ENCODE measurements around the gene NECAB3.

The NECAB3 gene

DNA sequence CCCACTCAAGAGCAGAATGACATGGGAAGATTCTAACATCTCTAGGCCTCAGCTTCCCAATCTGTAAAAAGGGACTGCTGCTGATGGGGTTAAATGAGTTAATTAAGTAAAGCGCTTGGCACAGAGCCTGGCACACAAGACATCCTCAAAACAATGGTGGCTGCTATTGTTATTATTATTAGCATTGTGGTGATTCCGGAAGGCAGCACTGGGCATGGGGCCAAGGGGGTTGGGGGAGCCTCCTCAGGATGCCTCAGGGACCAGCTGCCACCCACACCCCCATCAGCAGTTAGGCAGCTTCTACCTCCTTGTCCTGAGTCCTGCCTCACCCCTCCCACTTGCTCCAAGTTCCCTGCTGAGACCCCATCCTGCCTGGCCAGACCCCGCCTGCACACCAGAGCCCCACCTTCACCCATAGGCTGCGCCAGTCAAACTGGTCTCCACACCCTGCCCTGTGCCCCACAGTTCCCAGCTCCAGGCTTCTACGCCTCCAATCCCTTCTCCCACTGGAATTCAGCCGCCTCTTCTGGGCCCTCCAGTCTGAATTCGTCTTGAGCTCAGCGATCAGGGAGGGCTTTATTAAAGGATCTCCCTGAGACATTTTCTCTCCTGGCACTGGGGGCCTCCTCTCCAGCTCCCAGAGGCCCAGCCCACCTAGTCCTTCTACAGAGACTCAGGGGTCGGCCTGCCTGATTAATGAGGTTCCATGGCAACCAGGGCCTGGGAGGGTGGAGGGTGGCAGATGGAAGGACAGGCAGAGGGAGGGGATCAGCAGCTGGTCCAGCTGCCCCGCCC is 10.5 kb upstream of the NECAB3 start:
- no peaks in the 10 kb centered on the region for H3K36me3 ChIP-seq (ENCODE audit: control insufficient read depth, insufficient read depth, low read length, severe bottlenecking)
- H3K27me3 ChIP-seq (replicated peaks; ENCODE audit: control insufficient read depth, insufficient read depth, low read length): no peaks in the 10 kb centered on the region
- no peaks in the 10 kb centered on the region for H3K9me3 ChIP-seq (ENCODE audit: control insufficient read depth, low read length)
- peaks cover 52% of the 10 kb centered on the region for H3K4me1 ChIP-seq (ENCODE audit: control insufficient read depth, insufficient read depth, low read length)
- no peak for DNase-seq (ENCODE audit: low read depth)
- peak overlapping the region; percentile 78 for H3K4me3 ChIP-seq (ENCODE audit: low read length)
- peak overlapping the region; percentile 76 for H3K9ac ChIP-seq (ENCODE audit: low read length)

DNA sequence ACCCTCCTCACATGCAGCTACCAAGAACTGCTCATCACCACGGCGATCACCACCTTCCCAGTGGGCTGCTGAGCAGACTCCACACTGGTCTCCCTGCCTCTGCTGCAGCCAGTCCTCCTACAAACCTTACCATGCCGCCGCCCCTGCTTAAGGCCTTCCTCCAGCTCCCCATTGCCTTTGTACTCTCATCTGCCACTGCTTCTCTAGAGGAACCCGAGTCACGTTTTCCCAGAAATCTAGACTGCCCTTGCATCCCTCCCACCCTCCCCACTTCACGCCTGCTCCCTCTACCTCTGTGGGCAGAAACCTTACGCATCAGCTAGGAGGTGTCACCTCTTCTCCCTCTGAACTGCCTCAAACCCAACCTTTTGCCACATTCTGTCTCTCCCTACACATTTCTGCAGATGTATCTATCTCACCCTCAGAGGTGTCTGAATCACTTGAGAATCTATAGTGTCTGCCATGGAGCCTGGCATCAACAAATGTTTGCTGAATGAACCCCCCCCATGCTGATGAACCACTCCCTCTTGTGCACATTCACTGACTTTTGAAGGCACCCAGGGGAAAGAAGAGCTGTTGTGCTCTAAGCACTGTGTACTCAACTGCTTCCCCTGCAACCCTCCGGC is 7.6 kb upstream of the NECAB3 start:
- DNase-seq (ENCODE audit: low read depth): no peak
- Histone ChIP-seq H3K9me3 (ENCODE audit: control insufficient read depth, low read length) (no peaks in the 10 kb centered on the region), H3K9ac (ENCODE audit: low read length) (no peak overlapping the region), H3K27me3 (replicated peaks; ENCODE audit: control insufficient read depth, insufficient read depth, low read length) (no peaks in the 10 kb centered on the region), H3K36me3 (ENCODE audit: control insufficient read depth, insufficient read depth, low read length, severe bottlenecking) (no peaks in the 10 kb centered on the region), H3K4me3 (ENCODE audit: low read length) (no peak overlapping the region), H3K4me1 (ENCODE audit: control insufficient read depth, insufficient read depth, low read length) (peaks cover 48% of the 10 kb centered on the region)

DNA sequence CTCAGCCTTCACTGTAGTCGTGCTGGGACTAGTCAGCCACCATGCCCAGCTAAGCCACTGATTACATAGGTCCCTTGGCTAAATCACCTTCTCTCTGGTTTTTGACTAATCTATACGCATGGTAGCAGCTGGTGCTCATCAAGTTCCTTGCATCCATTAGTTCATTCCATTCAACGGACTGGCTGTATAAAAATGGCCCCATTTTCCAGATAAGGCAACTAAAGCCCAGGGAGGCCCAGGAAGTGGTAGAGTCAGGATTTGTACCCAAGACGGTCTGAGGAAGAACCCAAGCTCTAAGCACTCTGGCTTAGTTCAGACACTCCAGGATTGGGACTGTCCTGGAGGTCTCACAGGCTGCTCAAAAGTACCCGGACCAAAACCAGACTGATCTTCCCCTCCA is 7.1 kb upstream of the NECAB3 start:
- Histone ChIP-seq H3K27me3 (replicated peaks; ENCODE audit: control insufficient read depth, insufficient read depth, low read length) (no peaks in the 10 kb centered on the region), H3K4me3 (ENCODE audit: low read length) (no peak overlapping the region), H3K36me3 (ENCODE audit: control insufficient read depth, insufficient read depth, low read length, severe bottlenecking) (no peaks in the 10 kb centered on the region), H3K9me3 (ENCODE audit: control insufficient read depth, low read length) (no peaks in the 10 kb centered on the region), H3K4me1 (ENCODE audit: control insufficient read depth, insufficient read depth, low read length) (peaks cover 49% of the 10 kb centered on the region), H3K9ac (ENCODE audit: low read length) (no peak overlapping the region)
- no peak for DNase-seq (ENCODE audit: low read depth)

DNA sequence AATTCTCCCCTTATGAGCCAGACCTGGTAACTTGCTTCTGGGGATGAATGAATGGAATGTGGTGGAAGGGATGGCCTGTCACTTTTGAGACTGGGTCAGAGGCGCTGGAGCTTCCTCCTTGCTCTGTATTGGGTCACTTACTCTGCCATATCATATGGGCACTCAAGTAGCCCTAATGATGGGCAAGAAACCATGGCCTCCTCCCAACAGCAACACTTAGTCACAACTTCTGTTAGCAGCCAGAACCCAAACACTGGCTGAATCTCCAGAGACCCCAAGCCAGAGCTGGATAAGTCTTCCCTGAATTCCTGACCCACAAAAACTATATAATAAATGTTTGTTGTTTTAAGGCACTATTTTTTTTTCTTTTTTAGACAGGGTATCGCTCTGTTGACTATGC is 6.5 kb upstream of the NECAB3 start:
- no peak overlapping the region for H3K4me3 ChIP-seq (ENCODE audit: low read length)
- no peaks in the 10 kb centered on the region for H3K36me3 ChIP-seq (ENCODE audit: control insufficient read depth, insufficient read depth, low read length, severe bottlenecking)
- H3K9me3 ChIP-seq (ENCODE audit: control insufficient read depth, low read length): no peaks in the 10 kb centered on the region
- no peak for DNase-seq (ENCODE audit: low read depth)
- no peak overlapping the region for H3K9ac ChIP-seq (ENCODE audit: low read length)
- H3K27me3 ChIP-seq (replicated peaks; ENCODE audit: control insufficient read depth, insufficient read depth, low read length): no peaks in the 10 kb centered on the region
- H3K4me1 ChIP-seq (ENCODE audit: control insufficient read depth, insufficient read depth, low read length): peaks cover 55% of the 10 kb centered on the region

DNA sequence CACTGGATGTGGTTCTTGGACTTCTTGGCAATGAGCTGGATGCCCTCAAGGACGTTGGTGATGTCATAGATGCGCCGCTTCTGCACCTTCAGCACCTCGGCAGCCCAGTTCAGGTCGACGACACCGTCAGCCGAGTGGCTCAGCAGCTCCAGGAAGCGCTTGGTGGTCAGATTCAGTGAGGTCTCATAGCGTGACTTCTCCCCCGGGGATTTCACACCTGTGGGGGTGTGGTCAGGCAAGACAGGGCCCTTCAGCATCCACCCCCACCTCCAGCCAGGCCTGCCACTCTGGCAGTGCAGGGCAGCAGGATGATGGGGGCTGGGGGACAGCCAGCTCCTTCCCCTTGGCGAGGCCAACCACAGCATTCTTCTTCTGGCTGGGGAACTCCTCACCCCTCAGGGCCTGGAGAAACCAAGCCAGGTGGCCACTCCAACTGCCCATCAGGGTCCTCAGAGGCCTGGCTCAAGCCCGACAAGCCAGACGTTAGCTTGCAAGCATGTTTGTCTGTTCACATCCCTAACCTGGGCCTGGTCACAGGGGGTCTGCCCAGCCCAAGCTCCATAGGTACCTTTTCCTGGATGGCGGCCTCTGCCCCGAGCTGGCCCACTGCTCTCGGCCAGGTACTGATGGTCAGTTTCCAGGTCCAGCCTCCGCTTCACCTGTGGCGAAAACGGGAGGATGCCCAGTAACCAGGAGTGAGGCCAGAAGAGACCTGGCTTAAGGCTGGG is 5.7 kb upstream of the NECAB3 start:
- Histone ChIP-seq H3K9me3 (ENCODE audit: control insufficient read depth, low read length) (no peaks in the 10 kb centered on the region), H3K4me3 (ENCODE audit: low read length) (no peak overlapping the region), H3K9ac (ENCODE audit: low read length) (no peak overlapping the region), H3K4me1 (ENCODE audit: control insufficient read depth, insufficient read depth, low read length) (peaks cover 55% of the 10 kb centered on the region), H3K36me3 (ENCODE audit: control insufficient read depth, insufficient read depth, low read length, severe bottlenecking) (no peaks in the 10 kb centered on the region), H3K27me3 (replicated peaks; ENCODE audit: control insufficient read depth, insufficient read depth, low read length) (no peaks in the 10 kb centered on the region)
- DNase-seq (ENCODE audit: low read depth): no peak

DNA sequence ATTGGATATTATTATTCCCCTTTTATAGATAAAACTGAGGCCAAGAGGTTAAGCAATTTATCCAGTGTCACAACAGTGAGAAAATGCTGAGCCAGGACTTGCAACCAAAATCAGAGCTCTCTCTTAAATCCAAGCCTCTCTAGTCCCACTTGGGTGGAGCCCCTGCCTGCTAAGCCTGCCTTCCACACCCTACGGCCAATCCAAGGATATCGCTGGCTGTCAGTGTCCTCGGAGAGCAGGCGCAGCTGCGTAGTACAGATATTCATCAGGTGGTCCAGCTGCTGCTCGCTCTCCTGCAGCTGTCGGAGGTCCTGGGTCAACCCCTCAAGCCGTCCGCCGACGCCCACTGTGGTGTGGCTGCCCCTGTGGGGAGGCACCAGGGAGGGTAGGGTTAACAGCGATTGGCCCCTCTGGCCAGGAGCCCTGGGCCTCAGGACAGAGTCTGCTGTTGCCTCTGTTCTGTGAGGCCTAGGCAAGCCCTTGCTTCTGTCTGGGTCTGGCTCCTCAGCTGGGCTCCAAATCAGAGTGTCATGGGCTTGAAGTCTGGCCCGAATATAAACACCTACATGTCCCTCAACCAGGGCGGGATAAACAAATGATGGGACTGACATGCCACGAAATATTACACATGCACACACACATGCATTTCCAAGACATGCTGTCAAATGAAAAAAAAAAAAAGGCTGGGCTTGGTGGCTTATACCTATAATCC is 3.9 kb upstream of the NECAB3 start:
- Histone ChIP-seq H3K9ac (ENCODE audit: low read length) (peak overlapping the region; percentile 61), H3K4me3 (ENCODE audit: low read length) (peak overlapping the region; percentile 32), H3K36me3 (ENCODE audit: control insufficient read depth, insufficient read depth, low read length, severe bottlenecking) (no peaks in the 10 kb centered on the region), H3K27me3 (replicated peaks; ENCODE audit: control insufficient read depth, insufficient read depth, low read length) (no peaks in the 10 kb centered on the region), H3K9me3 (ENCODE audit: control insufficient read depth, low read length) (no peaks in the 10 kb centered on the region), H3K4me1 (ENCODE audit: control insufficient read depth, insufficient read depth, low read length) (peaks cover 59% of the 10 kb centered on the region)
- no peak for DNase-seq (ENCODE audit: low read depth)

DNA sequence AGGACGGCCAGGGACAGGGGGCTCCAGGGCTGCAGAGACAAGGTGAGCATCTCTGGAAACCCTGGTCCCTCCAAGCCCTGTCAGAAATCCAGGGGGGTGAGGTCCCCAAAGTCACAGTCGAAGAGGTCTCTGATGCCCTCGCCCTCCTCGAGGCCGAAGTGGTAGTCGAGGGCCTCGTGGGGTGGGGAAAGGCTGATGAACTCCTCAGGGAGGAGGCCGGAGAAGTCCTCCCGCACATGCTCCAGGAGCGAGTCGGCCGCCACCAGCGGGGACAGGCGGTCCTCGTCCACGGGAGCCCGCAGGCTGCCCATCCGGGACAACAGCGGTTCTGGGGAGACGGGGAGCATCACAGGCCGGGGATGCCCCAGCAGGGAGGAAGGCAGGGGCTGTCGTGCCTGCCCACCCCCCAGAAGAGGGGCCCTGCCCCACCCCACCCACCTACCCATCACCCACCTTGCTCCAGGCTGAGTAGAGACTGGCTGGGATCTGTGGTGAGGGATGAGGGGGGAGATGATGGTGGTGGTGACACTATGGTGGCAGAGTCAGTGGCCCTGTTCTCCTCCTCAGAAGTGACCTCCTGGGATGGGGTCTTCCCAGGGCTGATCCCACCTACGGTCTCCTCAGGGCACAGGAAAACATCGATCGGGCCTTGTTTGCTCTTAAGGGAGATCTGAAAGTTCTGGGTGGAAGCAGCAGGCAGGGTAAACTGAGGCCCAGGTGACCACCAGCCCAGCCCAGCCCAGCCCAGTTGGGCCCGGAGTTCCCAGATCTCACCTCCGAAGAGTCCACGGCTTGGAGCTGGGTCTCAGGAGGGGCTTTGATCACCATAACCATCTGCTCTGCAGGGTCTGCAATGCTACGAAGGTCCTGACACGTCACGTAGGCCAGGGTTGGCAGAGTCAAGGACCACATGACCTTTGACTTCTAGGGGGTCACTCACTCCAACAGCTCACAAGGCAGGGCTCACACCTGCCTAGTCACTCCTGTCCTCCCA is 2.7 kb upstream of the NECAB3 start:
- H3K4me3 ChIP-seq (ENCODE audit: low read length): no peak overlapping the region
- H3K4me1 ChIP-seq (ENCODE audit: control insufficient read depth, insufficient read depth, low read length): peaks cover 71% of the 10 kb centered on the region
- H3K27me3 ChIP-seq (replicated peaks; ENCODE audit: control insufficient read depth, insufficient read depth, low read length): no peaks in the 10 kb centered on the region
- no peaks in the 10 kb centered on the region for H3K9me3 ChIP-seq (ENCODE audit: control insufficient read depth, low read length)
- H3K36me3 ChIP-seq (ENCODE audit: control insufficient read depth, insufficient read depth, low read length, severe bottlenecking): no peaks in the 10 kb centered on the region
- H3K9ac ChIP-seq (ENCODE audit: low read length): peak overlapping the region; percentile 86
- no peak for DNase-seq (ENCODE audit: low read depth)

DNA sequence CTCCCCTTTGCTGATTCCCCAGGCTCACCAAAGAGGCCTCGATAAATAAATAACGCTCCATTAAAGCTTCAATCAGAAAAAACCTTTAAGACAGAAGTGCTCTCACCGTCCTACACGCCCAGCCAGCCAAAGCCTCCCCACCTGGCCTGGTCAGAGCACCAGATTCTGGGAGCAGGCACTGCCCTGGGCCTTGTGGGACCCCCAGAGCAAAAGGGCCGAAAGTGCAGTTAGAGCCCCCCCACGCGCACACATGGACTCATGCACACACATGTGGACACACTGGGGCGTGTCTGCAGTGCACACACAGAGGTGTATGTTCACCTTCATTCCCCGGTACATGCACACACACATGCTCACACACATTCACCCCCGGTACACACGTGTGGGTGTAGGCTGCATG is 1.9 kb upstream of the NECAB3 start:
- H3K4me3 ChIP-seq (ENCODE audit: low read length): peak overlapping the region; percentile 81
- no peaks in the 10 kb centered on the region for H3K27me3 ChIP-seq (replicated peaks; ENCODE audit: control insufficient read depth, insufficient read depth, low read length)
- peaks cover 70% of the 10 kb centered on the region for H3K4me1 ChIP-seq (ENCODE audit: control insufficient read depth, insufficient read depth, low read length)
- peak overlapping the region; percentile 86 for H3K9ac ChIP-seq (ENCODE audit: low read length)
- peaks cover 6% of the 10 kb centered on the region for H3K36me3 ChIP-seq (ENCODE audit: control insufficient read depth, insufficient read depth, low read length, severe bottlenecking)
- no peaks in the 10 kb centered on the region for H3K9me3 ChIP-seq (ENCODE audit: control insufficient read depth, low read length)
- DNase-seq (ENCODE audit: low read depth): no peak

DNA sequence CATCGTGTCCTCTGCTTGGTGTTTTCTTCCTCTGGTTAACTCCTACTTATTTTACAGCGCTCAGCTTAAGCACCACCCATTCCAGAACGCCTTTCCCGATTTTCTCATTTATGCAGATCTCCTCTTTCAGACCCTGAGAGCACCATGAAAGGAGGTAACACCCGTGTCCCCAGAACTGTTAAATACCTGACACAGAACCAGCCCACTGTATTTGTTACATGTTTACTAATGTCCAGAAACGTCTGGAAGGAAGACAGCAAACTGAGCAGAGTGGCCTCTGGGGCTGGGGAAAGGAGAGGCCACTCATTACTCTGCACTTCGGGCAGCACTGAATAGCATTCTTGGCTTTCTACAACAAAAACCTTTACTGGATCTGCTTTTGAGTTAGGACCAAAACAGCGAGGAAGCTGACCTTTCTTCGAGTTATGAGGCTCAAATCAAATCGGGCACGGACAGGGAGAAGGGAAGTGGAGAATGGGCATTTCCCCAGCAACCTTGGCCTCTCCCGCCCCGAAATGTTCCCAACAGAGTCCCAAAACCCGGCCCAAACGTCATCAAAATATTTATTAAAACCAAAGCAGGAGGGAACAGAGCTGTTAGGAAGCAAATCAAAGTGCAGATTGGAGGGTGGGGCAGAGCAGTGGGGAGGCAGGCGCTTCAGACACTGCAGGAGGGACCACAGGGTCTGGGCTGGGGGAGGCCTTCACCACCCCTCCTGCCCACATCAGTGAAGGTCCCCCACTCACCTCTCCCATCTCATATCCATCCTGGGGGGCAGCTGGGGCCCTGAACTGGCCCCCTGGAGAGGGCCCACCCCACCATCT is 1.1 kb upstream of the NECAB3 start:
- H3K36me3 ChIP-seq (ENCODE audit: control insufficient read depth, insufficient read depth, low read length, severe bottlenecking): peaks cover 11% of the 10 kb centered on the region

More for the DNA sequence above, 1.1 kb upstream of the NECAB3 start:
- DNase-seq (ENCODE audit: low read depth): no peak
- no peaks in the 10 kb centered on the region for H3K9me3 ChIP-seq (ENCODE audit: control insufficient read depth, low read length)
- peak overlapping the region; percentile 81 for H3K4me3 ChIP-seq (ENCODE audit: low read length)
- H3K27me3 ChIP-seq (replicated peaks; ENCODE audit: control insufficient read depth, insufficient read depth, low read length): no peaks in the 10 kb centered on the region
- H3K4me1 ChIP-seq (ENCODE audit: control insufficient read depth, insufficient read depth, low read length): peaks cover 62% of the 10 kb centered on the region
- H3K9ac ChIP-seq (ENCODE audit: low read length): peak overlapping the region; percentile 86

All from adipocyte (in vitro differentiated cells).